GM12878 (cell line): ENCODE measurements around the gene GDI2. TPM values are rescaled to one million over a fixed set of nuclear protein-coding genes. Genes with fewer than 3 reads are reported as not detected.
A peak's percentile ranks its signal among the peaks of the same experiment; 100 is the strongest.

Experiments used
- ATAC-seq: fragments of 200-7000 bp; cut with Tn5 transposase; 3 replicates; pipeline ENCODE4 v1.9.1; 2020; ENCODE audit warnings: mild to moderate bottlenecking, moderate library complexity
- BruUV-seq: library from RNA; stranded (reverse); fragments of 400-500 nt; replicated peaks from 2 replicates; lab custom pipeline; 2021; lab: Mats Ljungman, UMichigan
- CTCF ChIA-PET: fragments of 300-600 bp; sonication (Branson Sonifier 250); formaldehyde crosslinking; extraction: SDS; loops from one replicate; lab custom pipeline; 2021; ENCODE audit warnings: inconsistent platforms; lab: Yijun Ruan, JAX
- POLR2A ChIA-PET: fragments of 350-600 bp; formaldehyde crosslinking; extraction: SDS; loops from one replicate; lab custom pipeline; 2021; ENCODE audit warnings: inconsistent platforms; lab: Charles Lee
- RAD21 ChIA-PET: fragments of 300-600 bp; sonication (Branson Sonifier 250); formaldehyde crosslinking; loops from one replicate; lab custom pipeline; 2023; ENCODE audit warnings: antibody characterized with exemption; ENCODE audit not compliant: unreplicated experiment; lab: Charles Lee
- SMC1A ChIA-PET: fragments of 300-600 bp; sonication (Branson Sonifier 250); formaldehyde crosslinking; loops from one replicate; lab custom pipeline; 2023; ENCODE audit not compliant: unreplicated experiment, uncharacterized antibody; lab: Charles Lee
- DNase-seq: peaks from one replicate; pipeline ENCODE4 v3.0.0-alpha.2; 2011; ENCODE audit warnings: low read depth, low spot score
- FAIRE-seq: peaks from 3 replicates; lab custom pipeline; 2011; peaks lifted over from hg19 to GRCh38; lab: Jason Lieb, UNC
- H2AFZ ChIP-seq: 2 replicates; pipeline ENCODE4 v1.6.0; 2011; ENCODE audit warnings: low read depth, low read length, control low read depth; ENCODE audit not compliant: control insufficient read depth
- H3K27ac ChIP-seq: 2 replicates; pipeline ENCODE4 v1.5.1; 2011; ENCODE audit warnings: control low read depth; ENCODE audit not compliant: control insufficient read depth, insufficient read depth
- H3K27me3 ChIP-seq, 2 experiments: replicated peaks in 1 of 2; 2 replicates each; pipeline versions ENCODE4 v1.6.0 to v1.6.1; 2011; ENCODE audit warnings: low read length in 1 of 2; ENCODE audit not compliant: control insufficient read depth in 2 of 2, insufficient read depth in 2 of 2
- H3K36me3 ChIP-seq, 2 experiments: 2 replicates each; pipeline ENCODE4 v1.5.1; 2011; ENCODE audit warnings: low read length in 1 of 2; ENCODE audit not compliant: control insufficient read depth in 2 of 2, insufficient read depth in 2 of 2
- H3K4me1 ChIP-seq: 2 replicates; pipeline ENCODE4 v1.6.1; 2011; ENCODE audit warnings: mild to moderate bottlenecking, low read length, moderate library complexity, mixed read lengths; ENCODE audit not compliant: control insufficient read depth, insufficient read depth
- H3K4me2 ChIP-seq: 2 replicates; pipeline ENCODE4 v1.6.0; 2011; ENCODE audit warnings: control low read depth; ENCODE audit not compliant: control insufficient read depth, insufficient read depth
- H3K4me3 ChIP-seq: fragments of 200-600 bp; sonication (generic); 2 replicates; pipeline ENCODE4 v1.5.1; 2016
- H3K79me2 ChIP-seq: 2 replicates; pipeline ENCODE4 v1.6.0; 2011; ENCODE audit warnings: low read length; ENCODE audit not compliant: control insufficient read depth, insufficient read depth
- H3K9ac ChIP-seq: 2 replicates; pipeline ENCODE4 v1.8.0; 2011; ENCODE audit warnings: low read length, control low read depth, mixed read lengths; ENCODE audit not compliant: control insufficient read depth, insufficient read depth
- H3K9me3 ChIP-seq: replicated peaks from 3 replicates; pipeline ENCODE4 v1.5.1; 2011; ENCODE audit warnings: mild to moderate bottlenecking, low read length; ENCODE audit not compliant: control insufficient read depth, insufficient read depth
- H4K20me1 ChIP-seq: 2 replicates; pipeline ENCODE4 v1.6.0; 2011; ENCODE audit not compliant: control insufficient read depth, insufficient read depth
- EP300 ChIP-seq, 2 experiments: fragments of 150-350 bp in 1 of 2; IDR thresholded peaks; 2 replicates each; pipeline ENCODE4 v1.6.1; 2011 to 2012; ENCODE audit warnings: low read depth in 2 of 2, low read length in 2 of 2, borderline replicate concordance in 1 of 2, improper control_type of control experiment in 1 of 2, inconsistent platforms in 1 of 2; ENCODE audit not compliant: control insufficient read depth in 1 of 2
- MTA3 ChIP-seq: IDR thresholded peaks from 2 replicates; pipeline ENCODE4 v1.6.1; 2012; ENCODE audit warnings: low read length, inconsistent platforms, borderline replicate concordance
- POLR2A ChIP-seq: IDR thresholded peaks from 2 replicates; pipeline ENCODE4 v1.6.1; 2011; ENCODE audit warnings: low read depth, mild to moderate bottlenecking, low read length
- WGBS: methylation state at CpG from one replicate; pipeline ENCODE4 v1.1.6; 2016; ENCODE audit warnings: low lambda C conversion rate; ENCODE audit not compliant: insufficient replicate concordance, insufficient coverage; ENCODE audit errors: missing lambda C conversion rate; 5-methylcytosine and 5-hydroxymethylcytosine counted together
- in situ Hi-C: fragments of 300-500 bp; cut with MboI; formaldehyde crosslinking; loops from 9 replicates; pipeline ENCODE4 v1.14.3; 2018; ENCODE audit warnings: mixed read lengths
- intact Hi-C: fragments of 100-400 bp; cut with micrococcal nuclease; formaldehyde crosslinking; loops from one replicate; pipeline ENCODE4 v1.14.2; 2022; ENCODE audit not compliant: unreplicated experiment
- polyA plus RNA-seq, 11 experiments: library from polyadenylated mRNA; depleted of rRNA in 4 of 11; unstranded in 6 of 11; stranded (reverse) in 5 of 11; fragments of >200 nt; fragmentation: Nextera tagmentation in 4 of 11; fragmentation: Illumina TruSeq in 1 of 11; extraction: Ambion mirVana in 4 of 11; extraction: Trizol in 1 of 11; gene quantifications; 1 replicate in 1 of 11; 2 replicates in 10 of 11; pipeline versions ENCODE4 v1.2.1 to v1.2.3, GENCODE V29; 2011 to 2016; ENCODE audit warnings: inconsistent platforms in 2 of 11, missing spikeins in 2 of 11, low read depth in 1 of 11
- total RNA-seq, 4 experiments: library from RNA; depleted of rRNA in 3 of 4; stranded (reverse); fragments of >200 nt in 3 of 4; fragmentation: Illumina TruSeq in 1 of 4; extraction: Trizol in 1 of 4; gene quantifications; 2 replicates each; pipeline versions ENCODE4 v1.2.1 to v1.2.3, GENCODE V29; 2013 to 2021

The GDI2 gene
- total and polyA plus RNA-seq, 10 of the 15 experiments (the other 5 are each of a cell fraction or from before 2014, with no cell fraction given), result 261 to 395 (median 276) TPM

DNA sequence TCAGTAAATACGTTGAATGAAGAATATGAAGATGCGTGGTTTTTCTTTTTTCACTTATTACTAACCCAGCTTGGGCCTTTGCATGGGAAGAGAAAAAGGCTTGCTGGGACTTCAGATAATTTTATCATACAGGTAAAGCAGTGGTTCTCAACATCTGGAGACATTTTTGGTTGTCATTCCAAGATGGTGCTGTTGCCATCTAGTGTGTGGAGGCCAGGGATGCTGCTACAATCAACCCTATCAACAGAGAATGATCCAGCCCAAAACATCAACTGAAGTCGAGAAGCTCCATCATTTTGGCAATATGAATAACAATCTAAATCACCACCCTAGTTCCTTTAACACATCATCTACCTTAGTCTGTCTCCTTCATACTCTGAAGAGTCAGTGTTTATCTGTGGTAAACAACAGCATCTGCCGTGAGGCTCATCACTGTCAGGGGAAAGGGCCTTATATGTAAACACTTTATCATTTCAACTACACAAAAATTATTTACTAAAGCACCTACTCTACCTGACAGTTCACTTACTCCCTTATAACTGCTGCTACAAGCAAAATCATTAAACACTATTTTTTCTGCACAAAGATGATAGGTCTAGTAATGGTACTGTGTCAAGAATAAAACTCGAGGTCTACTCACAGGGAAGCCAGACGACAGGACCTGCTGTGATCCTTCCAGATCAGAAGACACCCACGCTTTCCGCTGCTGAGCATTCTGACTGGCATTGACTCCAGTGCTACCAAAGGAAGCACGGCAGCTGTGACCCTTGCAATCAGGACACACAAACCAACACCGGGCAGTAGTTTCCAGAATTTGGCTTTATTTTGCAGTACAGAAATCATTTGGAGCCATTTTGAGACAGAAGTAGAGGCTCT is 48.6 kb downstream of the GDI2 start:
- in situ Hi-C loops (no loop called here), intact Hi-C loops (no loop called here)
- H3K4me1 ChIP-seq, result no peaks in the 10 kb centered on the region
- ChIA-PET SMC1A (interaction anchor here (1.1 to 1.6 kb wide), 2 partner anchors 45 to 108 kb away, joined by 4 to 7 read pairs; no protein-coding TSS in a partner anchor), POLR2A (no interaction called here), RAD21 (no interaction called here), CTCF (interaction anchor here (0.6 kb wide), 1 partner anchor 1481 kb away, joined by 3 read pairs; no protein-coding TSS in a partner anchor)
- 87% methylated on average over 10 of the region's 10 CpGs for WGBS
- no peak overlapping the region for H2AFZ ChIP-seq
- no peak overlapping the region for H3K9ac ChIP-seq
- H3K79me2 ChIP-seq, result peaks cover 2% of the 10 kb centered on the region; the same call in 1 of the 2 replicates
- ATAC-seq, result peak; percentile 28; the same call in 2 of the 3 replicates
- H3K27ac ChIP-seq, result no peak overlapping the region
- no peaks in the 10 kb centered on the region; the same call in 2 of the 3 replicates for H3K9me3 ChIP-seq
- no peak overlapping the region for H3K4me3 ChIP-seq
- no TSS peak for BruUV-seq
- TF ChIP-seq POLR2A (peak; percentile 59), EP300 (IDR thresholded peaks at IDR 0.05; ENCODE audit: borderline replicate concordance in 1 of 2, control insufficient read depth in 1 of 2, low read depth in 2 of 2, low read length in 2 of 2) (no peak)
- DNase-seq, result no peak
- peaks cover 3% of the 10 kb centered on the region; the same call in 1 of the 2 replicates for H4K20me1 ChIP-seq
- peaks cover 11 to 56% of the 10 kb centered on the region in 2 experiments for H3K36me3 ChIP-seq
- H3K27me3 ChIP-seq, result no peaks in the 10 kb centered on the region
- no peak overlapping the region for H3K4me2 ChIP-seq
- FAIRE-seq, result no peak

DNA sequence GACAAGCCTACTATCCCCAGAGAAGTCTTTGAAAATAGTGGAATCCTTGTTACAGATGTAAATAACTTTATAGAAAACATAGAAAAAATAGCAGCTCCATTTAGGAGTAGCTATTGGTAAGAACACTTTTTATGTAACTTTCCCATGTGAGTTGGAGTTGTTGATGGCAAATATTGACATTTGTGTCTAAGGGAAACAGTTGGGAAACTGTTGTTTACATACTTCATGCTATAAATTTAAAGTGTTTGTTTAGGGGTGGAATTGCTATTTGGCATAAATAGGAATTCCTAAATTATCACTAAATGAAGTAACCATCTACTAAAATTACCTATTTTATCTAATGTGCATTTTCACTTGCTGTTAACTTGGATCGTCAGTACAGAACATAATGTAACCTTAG is 50.7 kb downstream of the GDI2 start:
- no peaks in the 10 kb centered on the region for H3K27me3 ChIP-seq
- ChIA-PET POLR2A (interaction anchor here (0.5 to 1.5 kb wide), 2 partner anchors 24 to 74 kb away, joined by 5 to 6 read pairs; no protein-coding TSS in a partner anchor), SMC1A (interaction anchor here (0.8 to 1.6 kb wide), 4 partner anchors 23 to 111 kb away, joined by 3 to 7 read pairs (median 4); no protein-coding TSS in a partner anchor), CTCF (interaction anchor here (0.6 to 1.6 kb wide), 5 partner anchors 21 to 143 kb away, joined by 3 to 5 read pairs (median 4); no protein-coding TSS in a partner anchor), RAD21 (interaction anchor here (0.7 to 1.4 kb wide), 2 partner anchors 47 to 125 kb away, joined by 3 read pairs; no protein-coding TSS in a partner anchor)
- no peaks in the 10 kb centered on the region for H3K79me2 ChIP-seq
- no peaks in the 10 kb centered on the region for H3K4me1 ChIP-seq
- H3K27ac ChIP-seq, result no peak overlapping the region
- in situ Hi-C loops (no loop called here), intact Hi-C loops (no loop called here)
- no peak for TF ChIP-seq MTA3
- FAIRE-seq, result no peak
- ATAC-seq, result no peak
- H3K36me3 ChIP-seq, result peaks cover 15 to 56% of the 10 kb centered on the region in 2 experiments
- BruUV-seq, result no TSS peak
- H3K9ac ChIP-seq, result no peak overlapping the region
- 64% methylated on average over 1 of the region's 1 CpG for WGBS
- H3K4me3 ChIP-seq, result no peak overlapping the region
- no peaks in the 10 kb centered on the region for H4K20me1 ChIP-seq
- no peak for DNase-seq
- H2AFZ ChIP-seq, result no peak overlapping the region
- H3K4me2 ChIP-seq, result no peak overlapping the region
- H3K9me3 ChIP-seq, result no peaks in the 10 kb centered on the region
